Testis (tissue), 2 donors: Measurements from ENCODE around the gene SHC4.

Experiments used
- POLR2A ChIP-seq: fragments of 450-650 bp; IDR thresholded peaks from one replicate; pipeline ENCODE4 v1.6.1; 2017; ENCODE audit warnings: antibody characterized with exemption, mild to moderate bottlenecking, moderate library complexity
- TF ChIP-seq, protein P1 (sequence below), 3 experiments: fragments of 450-650 bp in 2 of 3; fragments of 200-600 bp in 1 of 3; sonication (generic) in 1 of 3; IDR thresholded peaks; one replicate each; pipeline ENCODE4 v1.5.1; 2016 to 2019; ENCODE audit warnings: antibody characterized with exemption in 3 of 3, mild to moderate bottlenecking in 2 of 3, moderate library complexity in 1 of 3

DNA sequence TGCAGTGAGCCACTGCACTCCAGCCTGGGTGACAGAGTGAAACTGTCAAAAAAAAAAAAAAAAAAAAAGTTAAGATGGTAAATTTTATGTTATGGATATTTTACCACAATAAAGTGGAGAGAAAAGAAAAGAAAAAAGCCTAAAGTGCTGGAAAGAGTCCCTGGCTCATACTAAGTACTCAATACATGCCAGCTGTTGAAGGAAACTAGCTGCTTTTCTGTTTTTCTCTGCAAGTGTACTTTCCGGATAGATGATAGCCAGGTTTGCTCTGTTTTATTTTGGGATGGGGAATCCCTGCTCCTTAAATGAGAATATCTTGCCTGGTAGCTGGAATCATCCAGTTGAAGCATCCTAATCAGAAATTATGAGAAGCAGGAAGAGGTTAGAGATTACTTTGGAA, 74.9 kb downstream of the SHC4 start:
- TF ChIP-seq, protein P1, sequence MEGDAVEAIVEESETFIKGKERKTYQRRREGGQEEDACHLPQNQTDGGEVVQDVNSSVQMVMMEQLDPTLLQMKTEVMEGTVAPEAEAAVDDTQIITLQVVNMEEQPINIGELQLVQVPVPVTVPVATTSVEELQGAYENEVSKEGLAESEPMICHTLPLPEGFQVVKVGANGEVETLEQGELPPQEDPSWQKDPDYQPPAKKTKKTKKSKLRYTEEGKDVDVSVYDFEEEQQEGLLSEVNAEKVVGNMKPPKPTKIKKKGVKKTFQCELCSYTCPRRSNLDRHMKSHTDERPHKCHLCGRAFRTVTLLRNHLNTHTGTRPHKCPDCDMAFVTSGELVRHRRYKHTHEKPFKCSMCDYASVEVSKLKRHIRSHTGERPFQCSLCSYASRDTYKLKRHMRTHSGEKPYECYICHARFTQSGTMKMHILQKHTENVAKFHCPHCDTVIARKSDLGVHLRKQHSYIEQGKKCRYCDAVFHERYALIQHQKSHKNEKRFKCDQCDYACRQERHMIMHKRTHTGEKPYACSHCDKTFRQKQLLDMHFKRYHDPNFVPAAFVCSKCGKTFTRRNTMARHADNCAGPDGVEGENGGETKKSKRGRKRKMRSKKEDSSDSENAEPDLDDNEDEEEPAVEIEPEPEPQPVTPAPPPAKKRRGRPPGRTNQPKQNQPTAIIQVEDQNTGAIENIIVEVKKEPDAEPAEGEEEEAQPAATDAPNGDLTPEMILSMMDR (IDR thresholded peaks at IDR 0.05): no peak
- TF ChIP-seq POLR2A: no peak
